KOPT-K1 (cell line): ENCODE data around the gene APEX2.
"Not testable (repeated sequence)": the region's sequence is repeated elsewhere in the genome, so short reads cannot be mapped to it uniquely, and the experiment has no call there.

Experiments used
- H3K27ac ChIP-seq: fragments of 200-600 bp; sonication (generic); 2 replicates; pipeline ENCODE4 v1.5.1; 2016; ENCODE audit warnings: antibody characterized with exemption, mild to moderate bottlenecking, low read depth, low read length; ENCODE audit not compliant: poor library complexity, severe bottlenecking
- H3K36me3 ChIP-seq: fragments of 200-600 bp; sonication (generic); 2 replicates; pipeline ENCODE4 v1.5.1; 2017; ENCODE audit warnings: antibody characterized with exemption, mild to moderate bottlenecking, low read length, moderate library complexity; ENCODE audit not compliant: insufficient read depth
- H3K9me3 ChIP-seq: fragments of 200-600 bp; sonication (generic); 2 replicates; pipeline ENCODE4 v1.5.1; 2017; ENCODE audit warnings: antibody characterized with exemption, low read length, mild to moderate bottlenecking; ENCODE audit not compliant: insufficient read depth, poor library complexity, severe bottlenecking

The APEX2 gene

GRCh38 chrX:55033429-55033828 lies 33.3 kb downstream of the APEX2 start:
- Histone ChIP-seq H3K9me3 (no peaks in the 10 kb centered on the region), H3K27ac (no peak overlapping the region), H3K36me3 (no peaks in the 10 kb centered on the region)

- no peaks in the 10 kb centered on the region for H3K9me3 ChIP-seq
- no peaks in the 10 kb centered on the region for H3K36me3 ChIP-seq
- no peak overlapping the region for H3K27ac ChIP-seq
Observed at GRCh38 chrX:55039471-55039870, 39.3 kb downstream of the APEX2 start.

GRCh38 chrX:55041514-55041913 lies 41.4 kb downstream of the APEX2 start:
- H3K36me3 ChIP-seq: no peaks in the 10 kb centered on the region
- H3K27ac ChIP-seq: no peak overlapping the region
- H3K9me3 ChIP-seq: no peaks in the 10 kb centered on the region

GRCh38 chrX:55050599-55050998 lies 50.4 kb downstream of the APEX2 start:
- H3K36me3 ChIP-seq, H3K27ac ChIP-seq: not testable (repeated sequence)

GRCh38 chrX:55056820-55057674 lies 56.9 kb downstream of the APEX2 start:
- Histone ChIP-seq H3K36me3 (no peaks in the 10 kb centered on the region), H3K27ac (no peak overlapping the region), H3K9me3 (no peaks in the 10 kb centered on the region)

More at GRCh38 chrX:55050599-55050998, 50.4 kb downstream of the APEX2 start:
- H3K9me3 ChIP-seq: not testable (repeated sequence)

- Histone ChIP-seq H3K27ac (no peak overlapping the region), H3K9me3 (no peaks in the 10 kb centered on the region), H3K36me3 (no peaks in the 10 kb centered on the region)
Observed at GRCh38 chrX:55057675-55058249, 57.6 kb downstream of the APEX2 start.
